HAP-1 (cell line): Measurements from ENCODE around the gene LGALS12.
"Not testable (repeated sequence)": the region's sequence is repeated elsewhere in the genome, so short reads cannot be mapped to it uniquely, and the experiment has no call there.

Experiments
- DNase-seq, 2 experiments: peaks; one replicate each; pipeline ENCODE4 v3.0.0-alpha.2; 2016 to 2020; ENCODE audit warnings: low spot score in 2 of 2
- H3K27me3 ChIP-seq: fragments of 250-450 bp; sonication (Bioruptor Pico); 2 replicates; pipeline ENCODE4 v1.5.1; 2020; ENCODE audit warnings: low read depth, mild to moderate bottlenecking, moderate library complexity
- H3K36me3 ChIP-seq: fragments of 250-450 bp; sonication (Bioruptor Pico); replicated peaks from 2 replicates; pipeline ENCODE4 v1.5.1; 2020; ENCODE audit warnings: mild to moderate bottlenecking
- H3K4me1 ChIP-seq: fragments of 250-450 bp; sonication (Bioruptor Pico); 2 replicates; pipeline ENCODE4 v1.5.1; 2020; ENCODE audit warnings: mild to moderate bottlenecking
- H3K4me3 ChIP-seq: fragments of 250-450 bp; sonication (Bioruptor Pico); 2 replicates; pipeline ENCODE4 v1.5.1; 2020; ENCODE audit warnings: mild to moderate bottlenecking, moderate library complexity
- H3K9me3 ChIP-seq: fragments of 250-450 bp; sonication (Bioruptor Pico); 2 replicates; pipeline ENCODE4 v1.5.1; 2020; ENCODE audit warnings: mild to moderate bottlenecking, moderate library complexity
- in situ Hi-C: fragments of 300-500 bp; cut with MboI; formaldehyde crosslinking; loops from 3 replicates; pipeline ENCODE4 v1.14.3; 2020; ENCODE audit warnings: low sequenced_read_pairs, inconsistent platforms, mixed read lengths

Gene LGALS12

DNA sequence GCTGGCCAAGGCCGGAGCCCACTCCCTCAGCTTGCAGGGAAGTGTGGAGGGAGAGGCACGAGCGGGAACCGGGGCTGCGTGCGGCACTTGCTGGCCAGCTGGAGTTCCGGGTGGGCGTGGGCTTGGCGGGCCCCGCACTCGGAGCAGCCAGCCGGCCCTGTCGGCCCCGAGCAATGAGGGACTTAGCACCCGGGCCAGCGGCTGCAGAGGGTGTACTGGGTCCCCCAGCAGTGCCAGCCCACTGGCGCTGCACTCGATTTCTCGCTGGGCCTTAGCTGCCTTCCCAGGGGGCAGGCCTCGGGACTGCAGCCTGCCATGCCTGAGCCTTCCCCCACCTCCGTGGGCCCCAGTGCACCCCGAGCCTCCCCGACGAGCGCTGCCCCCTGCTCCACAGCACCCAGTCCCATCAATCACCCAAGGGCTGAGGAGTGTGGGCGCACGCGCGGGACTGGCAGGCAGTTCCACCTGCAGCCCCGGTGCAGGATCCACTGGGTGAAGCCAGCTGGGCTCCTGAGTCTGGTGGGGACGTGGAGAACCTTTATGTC lies 44.3 kb downstream of the LGALS12 start:
- DNase-seq, H3K36me3 ChIP-seq, in situ Hi-C loops, H3K27me3 ChIP-seq, H3K4me1 ChIP-seq, H3K4me3 ChIP-seq, H3K9me3 ChIP-seq: not testable (repeated sequence)

DNA sequence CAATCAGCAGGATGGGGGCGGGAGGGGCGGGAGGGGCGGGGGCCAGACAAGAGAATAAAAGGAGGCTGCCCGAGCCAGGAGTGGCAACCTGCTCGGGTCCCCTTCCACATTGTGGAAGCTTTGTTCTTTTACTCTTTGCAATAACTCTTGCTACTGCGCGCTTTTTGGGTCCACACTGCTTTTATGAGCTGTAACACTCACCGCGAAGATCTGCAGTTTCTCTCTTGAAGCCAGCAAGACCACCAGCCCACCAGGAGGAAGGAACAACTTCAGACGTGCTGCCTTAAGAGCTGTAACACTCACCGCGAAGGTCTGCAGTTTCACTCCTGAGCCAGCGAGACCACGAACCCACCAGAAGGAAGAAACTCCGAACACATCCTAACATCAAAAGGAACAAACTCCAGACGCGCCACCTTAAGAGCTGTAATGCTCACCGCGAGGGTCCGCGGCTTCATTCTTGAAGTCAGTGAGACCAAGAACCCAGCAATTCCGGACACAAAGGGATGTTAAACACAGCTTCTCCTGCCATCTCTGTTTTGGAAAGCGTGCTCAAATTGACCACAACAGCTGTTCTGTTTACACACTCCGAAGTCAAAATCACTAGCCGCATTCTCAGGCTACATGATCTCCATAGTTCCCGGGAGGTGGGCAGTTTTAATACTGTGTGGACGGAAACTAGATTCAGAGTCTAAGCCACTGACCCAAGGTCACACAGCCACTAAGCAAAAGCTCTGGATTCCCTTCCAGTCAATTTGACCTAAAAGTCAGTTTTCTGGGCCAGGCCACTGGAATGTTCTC lies 45.4 kb downstream of the LGALS12 start:
- no peak overlapping the region for H3K4me3 ChIP-seq
- in situ Hi-C loops, result no loop called here
- H3K4me1 ChIP-seq, result peaks cover 11% of the 10 kb centered on the region
- no peaks in the 10 kb centered on the region; the same call in 1 of the 2 replicates for H3K9me3 ChIP-seq
- no peaks in the 10 kb centered on the region for H3K27me3 ChIP-seq
- no peaks in the 10 kb centered on the region for H3K36me3 ChIP-seq
- DNase-seq, result no peak

DNA sequence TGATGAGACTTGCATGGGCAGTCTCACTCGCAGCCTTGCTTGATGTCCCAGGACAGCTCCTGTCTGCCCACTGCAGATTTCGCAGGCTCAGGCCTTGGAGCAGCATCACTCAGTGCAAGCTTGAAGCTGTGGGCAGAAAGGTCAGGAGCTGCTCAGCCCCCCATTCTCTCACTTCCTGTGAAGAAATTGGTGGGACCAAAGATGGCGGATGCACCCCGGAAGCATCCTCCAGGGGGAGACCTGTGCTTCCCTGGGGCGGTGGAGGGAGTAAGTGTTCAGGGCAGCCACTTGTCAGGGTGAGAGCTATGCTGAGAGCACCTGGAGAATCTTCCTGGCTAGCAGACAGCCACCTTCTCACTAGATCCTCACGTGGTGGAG lies 46.0 kb downstream of the LGALS12 start:
- peaks cover 16% of the 10 kb centered on the region for H3K4me1 ChIP-seq
- no peak for DNase-seq
- no peaks in the 10 kb centered on the region for H3K9me3 ChIP-seq
- H3K36me3 ChIP-seq, result no peaks in the 10 kb centered on the region
- H3K4me3 ChIP-seq, result no peak overlapping the region
- in situ Hi-C loops, result no loop called here
- no peaks in the 10 kb centered on the region for H3K27me3 ChIP-seq

DNA sequence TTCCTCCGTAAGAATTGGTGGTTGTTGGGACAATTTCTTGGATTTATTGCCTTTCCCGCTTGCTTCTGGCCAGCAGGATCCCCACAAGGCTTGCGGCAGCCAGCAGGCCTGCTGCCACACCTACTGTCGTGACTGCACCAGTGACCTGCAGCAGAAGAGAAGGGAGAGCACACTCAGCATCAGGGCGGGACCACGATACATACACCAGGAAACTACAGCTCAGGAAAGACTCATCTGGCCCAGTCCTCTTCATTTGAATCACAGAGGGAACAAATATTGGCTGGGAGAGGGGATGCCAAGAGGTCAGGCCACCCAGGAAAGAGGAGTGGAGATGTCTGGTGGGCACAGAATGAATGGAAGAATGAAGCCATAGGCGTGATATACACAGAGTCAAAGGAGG lies 47.0 kb downstream of the LGALS12 start:
- H3K36me3 ChIP-seq, result no peaks in the 10 kb centered on the region
- in situ Hi-C loops, result no loop called here
- no peak overlapping the region for H3K4me3 ChIP-seq
- H3K4me1 ChIP-seq, result peaks cover 21% of the 10 kb centered on the region
- no peaks in the 10 kb centered on the region for H3K27me3 ChIP-seq
- DNase-seq, result no peak
- no peaks in the 10 kb centered on the region for H3K9me3 ChIP-seq

- H3K9me3 ChIP-seq, result no peaks in the 10 kb centered on the region
- H3K4me3 ChIP-seq, result no peak overlapping the region
- in situ Hi-C loops, result no loop called here
- peak in 1 of 2 experiments; percentile 4 for DNase-seq
- H3K27me3 ChIP-seq, result no peaks in the 10 kb centered on the region
- no peaks in the 10 kb centered on the region for H3K36me3 ChIP-seq
- peaks cover 21% of the 10 kb centered on the region for H3K4me1 ChIP-seq
Measured at GRCh38 chr11:63553759-63554158, 47.9 kb downstream of the LGALS12 start.

DNA sequence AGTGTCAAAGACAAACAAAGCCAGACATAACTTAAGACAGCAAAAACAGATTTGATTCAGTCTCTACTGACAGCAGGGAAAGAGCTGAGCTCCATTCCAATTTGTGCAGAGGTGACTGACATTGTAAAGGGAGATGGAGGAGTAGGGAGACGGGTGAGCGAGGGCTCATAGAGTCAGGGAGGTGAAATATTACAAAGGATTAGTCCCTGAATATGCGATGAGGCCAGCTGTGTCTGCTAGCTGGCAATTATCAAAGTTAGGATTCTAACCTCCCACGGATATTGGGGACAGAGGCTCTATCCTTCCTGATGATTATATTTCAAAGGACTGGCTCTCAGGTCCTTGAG lies 49.0 kb downstream of the LGALS12 start:
- peak; percentile 37 to 47 for DNase-seq
- Histone ChIP-seq H3K9me3 (no peaks in the 10 kb centered on the region), H3K27me3 (no peaks in the 10 kb centered on the region), H3K4me3 (no peak overlapping the region), H3K36me3 (no peaks in the 10 kb centered on the region), H3K4me1 (peaks cover 21% of the 10 kb centered on the region)
- in situ Hi-C loops, result no loop called here

GRCh38 chr11:63556404-63557013 lies 50.6 kb downstream of the LGALS12 start:
- in situ Hi-C loops, result no loop called here
- no peak overlapping the region for H3K4me3 ChIP-seq
- peaks cover 21% of the 10 kb centered on the region for H3K4me1 ChIP-seq
- no peaks in the 10 kb centered on the region for H3K36me3 ChIP-seq
- peak; percentile 41 to 50 for DNase-seq
- no peaks in the 10 kb centered on the region for H3K27me3 ChIP-seq
- no peaks in the 10 kb centered on the region for H3K9me3 ChIP-seq

DNA sequence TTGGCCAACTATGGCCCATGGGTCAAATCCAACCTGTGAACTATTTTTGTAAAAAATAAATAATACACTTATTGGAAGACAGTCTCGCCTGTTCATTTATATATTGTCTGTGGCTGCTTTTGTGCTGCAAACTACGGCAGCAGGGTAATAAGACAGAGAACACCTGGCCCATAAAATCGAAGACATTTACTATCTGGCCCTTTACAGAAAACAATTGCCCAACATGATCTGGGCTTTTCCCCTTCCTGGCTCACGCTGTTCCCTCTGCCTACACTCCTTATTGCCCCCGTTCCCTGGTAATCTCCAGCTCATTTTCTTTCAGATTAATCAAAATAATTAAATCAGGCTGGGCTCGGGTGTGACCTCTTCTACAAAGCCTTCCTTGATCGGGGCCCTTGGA lies 51.7 kb downstream of the LGALS12 start:
- no peak for DNase-seq
- in situ Hi-C loops, result no loop called here
- no peaks in the 10 kb centered on the region for H3K9me3 ChIP-seq
- H3K4me1 ChIP-seq, result peaks cover 21% of the 10 kb centered on the region
- no peaks in the 10 kb centered on the region for H3K27me3 ChIP-seq
- no peaks in the 10 kb centered on the region for H3K36me3 ChIP-seq
- H3K4me3 ChIP-seq, result no peak overlapping the region

DNA sequence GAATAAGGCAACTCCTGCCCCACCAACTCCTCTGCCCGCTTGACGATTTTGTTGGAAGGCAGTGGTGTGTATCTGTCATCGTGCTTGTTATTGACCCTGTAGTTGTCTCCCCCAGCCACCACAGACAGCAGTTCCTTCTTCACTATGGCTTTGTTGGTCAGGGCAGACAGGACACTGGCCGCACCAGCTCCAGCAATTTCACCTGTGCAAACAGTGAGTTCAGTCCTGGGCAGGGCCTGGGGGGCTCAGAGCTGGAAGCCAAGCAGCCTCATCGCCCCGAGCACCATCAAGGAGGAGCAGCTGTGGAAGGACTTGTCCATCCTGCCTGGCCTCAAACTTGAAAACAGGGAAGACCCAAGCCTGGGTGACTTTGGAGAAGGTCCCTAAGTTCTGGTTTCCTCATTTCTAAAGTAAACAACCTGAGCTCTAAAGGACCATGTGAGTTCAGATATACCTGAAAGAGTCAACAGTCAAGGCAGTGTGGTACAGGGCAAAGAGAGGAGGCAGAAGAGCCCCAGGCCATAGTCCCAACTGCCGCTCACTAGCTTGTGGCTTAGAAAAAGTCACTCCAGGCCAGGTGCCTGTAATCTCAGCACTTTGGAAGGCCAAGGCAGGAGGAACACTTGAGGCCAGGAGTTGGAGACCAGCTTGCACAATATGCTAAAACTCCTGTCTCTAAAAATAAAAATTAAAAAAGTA lies 52.7 kb downstream of the LGALS12 start:
- Histone ChIP-seq H3K27me3 (no peaks in the 10 kb centered on the region), H3K4me3 (no peak overlapping the region), H3K36me3 (no peaks in the 10 kb centered on the region)

DNA sequence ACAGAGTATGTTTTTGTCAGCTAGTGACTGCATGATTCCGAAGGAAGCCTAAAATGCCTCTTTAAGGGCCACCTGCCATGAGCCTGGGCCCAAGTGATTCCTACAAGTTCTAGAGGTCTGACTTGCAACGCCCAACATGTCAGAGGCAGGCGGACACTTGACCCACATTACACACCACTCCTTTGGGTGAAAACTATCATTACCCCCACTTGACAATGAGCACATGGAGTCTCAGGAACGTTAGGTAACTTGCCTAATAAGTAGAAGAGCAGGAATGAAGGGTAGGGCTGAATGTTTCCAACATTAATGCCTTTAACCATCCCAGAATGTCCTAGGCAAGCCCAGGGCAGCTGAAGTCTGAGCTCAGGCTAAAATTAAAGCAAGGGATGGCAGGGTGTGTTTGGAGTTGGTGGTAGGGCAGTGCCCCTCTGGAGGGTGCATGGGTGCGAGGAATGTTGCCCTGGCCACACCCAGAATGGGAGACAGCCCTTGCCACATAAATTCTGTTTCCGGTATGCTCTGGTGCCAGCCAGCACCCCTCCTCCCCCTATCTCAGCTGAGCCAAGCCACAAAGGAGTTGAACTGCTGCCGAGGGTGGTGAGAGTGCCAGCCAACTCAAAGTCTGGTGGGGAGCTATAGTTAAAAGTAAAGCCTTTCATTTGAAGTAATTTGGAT lies 54.8 kb downstream of the LGALS12 start:
- H3K4me1 ChIP-seq, result peaks cover 15% of the 10 kb centered on the region
- no peaks in the 10 kb centered on the region for H3K27me3 ChIP-seq
- no peaks in the 10 kb centered on the region for H3K9me3 ChIP-seq
- no peak overlapping the region for H3K4me3 ChIP-seq
- in situ Hi-C loops, result no loop called here
- no peak for DNase-seq
- no peaks in the 10 kb centered on the region for H3K36me3 ChIP-seq

More for the DNA sequence above, 52.7 kb downstream of the LGALS12 start:
- Histone ChIP-seq H3K4me1 (peaks cover 21% of the 10 kb centered on the region), H3K9me3 (no peaks in the 10 kb centered on the region)
- in situ Hi-C loops, result no loop called here
- DNase-seq, result no peak

DNA sequence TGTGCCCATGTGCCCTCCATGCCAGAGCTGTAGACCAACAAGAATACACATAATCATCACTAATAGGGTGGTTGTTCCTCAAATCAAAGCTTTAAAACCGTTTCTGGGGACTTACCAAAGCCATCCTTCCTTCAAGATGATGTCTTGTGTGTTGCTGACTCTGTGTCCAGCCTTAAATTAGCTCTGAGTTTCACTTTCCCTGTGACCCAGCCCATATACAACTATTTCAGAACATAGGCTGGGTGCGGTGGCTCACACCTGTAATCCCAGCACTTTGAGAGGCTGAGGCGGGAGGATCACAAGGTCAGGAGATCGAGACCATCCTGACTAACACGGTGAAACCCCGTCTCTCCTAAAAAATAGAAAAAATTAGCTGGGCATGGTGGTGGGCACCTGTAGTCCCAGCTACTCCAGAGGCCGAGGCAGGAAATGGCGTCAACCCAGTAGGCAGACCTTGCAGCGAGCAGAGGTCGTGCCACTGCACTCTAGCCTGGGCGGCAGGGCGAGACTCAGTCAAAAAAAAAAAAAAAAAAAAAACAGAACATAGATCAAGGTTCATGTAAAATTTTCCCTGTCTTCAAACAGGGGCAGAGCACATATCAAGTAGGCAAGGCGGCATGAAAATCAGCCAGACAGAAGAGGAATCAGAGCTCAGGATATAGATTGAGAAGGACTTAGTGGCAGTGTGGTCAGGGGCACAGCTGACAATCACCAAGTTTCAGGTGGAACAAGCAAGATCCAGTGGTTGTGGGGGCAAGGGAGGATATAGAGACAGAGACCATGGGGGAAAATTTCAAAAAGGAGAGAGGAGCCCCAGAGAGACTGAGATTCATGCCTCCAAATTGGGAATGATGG lies 57.5 kb downstream of the LGALS12 start, which contains the start of gene PLAAT2:
Gene PLAAT2, minus strand, starts transcription at position 179 of the 855 bp plus-strand sequence. Its CDS starts 55 bp downstream, at position 124.
- DNase-seq, result no peak
- Histone ChIP-seq H3K4me1 (peaks cover 17% of the 10 kb centered on the region), H3K27me3 (no peaks in the 10 kb centered on the region), H3K9me3 (no peaks in the 10 kb centered on the region), H3K36me3 (no peaks in the 10 kb centered on the region), H3K4me3 (no peak within 1 kb of the TSS)
- in situ Hi-C loops, result no loop called here

DNA sequence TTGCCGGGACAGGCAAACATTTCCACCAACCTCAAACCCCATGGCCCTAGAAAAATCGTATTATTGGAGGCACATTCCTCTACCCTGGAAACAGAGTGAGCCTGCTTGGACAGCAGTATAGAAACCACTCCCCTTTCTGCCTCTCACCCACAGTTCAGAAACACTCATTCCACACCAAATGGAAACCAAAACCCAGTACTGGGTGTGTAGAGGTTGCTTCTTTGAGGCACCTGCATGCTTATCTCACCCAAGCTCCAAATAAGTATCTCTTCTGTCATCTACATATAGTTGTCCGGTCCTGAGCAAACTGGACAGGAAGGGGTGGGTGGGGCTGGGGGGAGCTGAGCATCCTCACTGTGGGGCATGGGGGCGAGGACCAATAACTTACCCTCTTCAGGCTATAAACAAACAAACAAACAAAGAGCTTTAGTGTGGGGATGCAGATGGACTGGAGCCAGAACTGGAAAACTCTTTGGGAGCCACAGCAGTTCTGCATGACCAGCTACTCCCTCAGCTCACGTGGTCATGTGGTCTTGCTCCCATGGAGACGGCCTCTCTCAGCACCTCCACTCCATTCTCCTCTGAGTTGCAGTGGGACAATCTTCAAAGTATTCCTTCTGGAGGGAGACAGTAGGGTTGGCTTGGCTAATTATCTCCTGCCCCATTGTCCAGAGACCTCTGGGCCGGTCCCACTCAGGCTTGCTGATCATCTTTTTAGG lies 58.3 kb downstream of the LGALS12 start:
- no peaks in the 10 kb centered on the region for H3K27me3 ChIP-seq
- H3K36me3 ChIP-seq, result no peaks in the 10 kb centered on the region
- H3K4me1 ChIP-seq, result peaks cover 17% of the 10 kb centered on the region
- no peak overlapping the region for H3K4me3 ChIP-seq
- in situ Hi-C loops, result no loop called here
- H3K9me3 ChIP-seq, result no peaks in the 10 kb centered on the region
- DNase-seq, result no peak
